Kidney (tissue), 14 donors: ENCODE data around the gene SDK1. TPM values are rescaled to one million over a fixed set of nuclear protein-coding genes. Genes with fewer than 3 reads are reported as not detected.
"Not testable (repeated sequence)": the region's sequence is repeated elsewhere in the genome, so short reads cannot be mapped to it uniquely, and the experiment has no call there.

Experiments
- DNase-seq, 5 donors: peaks; one replicate each; pipeline ENCODE4 v3.0.0-alpha.2; 2013 to 2020
- FAIRE-seq: peaks from 2 replicates; lab custom pipeline; 2012; peaks lifted over from hg19 to GRCh38; lab: Jason Lieb, UNC
- H3K27ac ChIP-seq, 2 donors: one replicate each; pipeline ENCODE4 v1.7.0; 2013; ENCODE audit warnings: low read depth in 2 of 2, low read length in 2 of 2, inconsistent platforms in 1 of 2
- H3K27me3 ChIP-seq: one replicate; pipeline ENCODE4 v1.7.1; 2013; ENCODE audit warnings: low read length, inconsistent platforms; ENCODE audit not compliant: control insufficient read depth, insufficient read depth
- H3K36me3 ChIP-seq, 3 donors: one replicate each; pipeline versions ENCODE4 v1.7.0 to v1.7.1; 2013; ENCODE audit warnings: low read length in 3 of 3, control low read depth in 1 of 3, inconsistent platforms in 1 of 3; ENCODE audit not compliant: insufficient read depth in 3 of 3, control insufficient read depth in 2 of 3
- H3K4me1 ChIP-seq, 3 donors: one replicate each; pipeline versions ENCODE4 v1.7.0 to v1.7.1; 2013; ENCODE audit warnings: low read length in 3 of 3, inconsistent platforms in 1 of 3, low read depth in 1 of 3; ENCODE audit not compliant: control insufficient read depth in 2 of 3, insufficient read depth in 2 of 3
- H3K4me3 ChIP-seq, 3 donors: one replicate each; pipeline versions ENCODE4 v1.7.0 to v1.8.1; 2013; ENCODE audit warnings: low read length in 3 of 3, control low read depth in 1 of 3, inconsistent platforms in 1 of 3
- H3K9ac ChIP-seq, 3 donors: one replicate each; pipeline versions ENCODE4 v1.7.0 to v1.7.1; 2013; ENCODE audit warnings: low read length in 3 of 3, control low read depth in 1 of 3, inconsistent platforms in 1 of 3
- H3K9me3 ChIP-seq, 3 donors: one replicate each; pipeline versions ENCODE4 v1.7.0 to v1.7.1; 2013; ENCODE audit warnings: low read length in 3 of 3, control low read depth in 1 of 3, inconsistent platforms in 1 of 3; ENCODE audit not compliant: control insufficient read depth in 2 of 3, insufficient read depth in 1 of 3
- intact Hi-C: fragments of 100-400 bp; cut with DNase I; formaldehyde crosslinking; loops from one replicate; pipeline ENCODE4 v1.11.1; 2022
- polyA plus RNA-seq: library from polyadenylated mRNA; stranded (reverse); fragments of 350-450 nt; fragmentation: Illumina TruSeq; extraction: RNeasy Lipid Tissue Mini Kit (QIAGEN cat#74804); gene quantifications from one replicate; pipeline ENCODE4 v1.2.3, GENCODE V29; 2014; ENCODE audit warnings: low read depth, low replicate concordance; ENCODE audit not compliant: insufficient read depth
- total RNA-seq: library from RNA; stranded (reverse); fragmentation: NEBNext Ultra II Directional; extraction: Animal tissue kit (Norgen Biotek cat#: 25700); gene quantifications from one replicate; pipeline ENCODE4 v1.2.1, GENCODE V29; 2021
- TF ChIP-seq, protein P1 (sequence below): IDR thresholded peaks from 3 replicates; pipeline ENCODE4 v1.5.1; 2012; ENCODE audit warnings: mild to moderate bottlenecking, moderate library complexity, borderline replicate concordance; ENCODE audit not compliant: insufficient read depth; ENCODE audit errors: extremely low read depth
- donor health status: control.
- donor health status: control.
- donor health status: control.
- donor health status: control.
- donor health status: control.
- donor health status: DM: yes; HTN: yes; CAD: no.
- donor health status: Normal renal cell carcinoma (clear cell type).

SDK1 gene
- total and polyA plus RNA-seq, 2 donors from 2014 or later = 2.0 to 38.3 TPM

DNA sequence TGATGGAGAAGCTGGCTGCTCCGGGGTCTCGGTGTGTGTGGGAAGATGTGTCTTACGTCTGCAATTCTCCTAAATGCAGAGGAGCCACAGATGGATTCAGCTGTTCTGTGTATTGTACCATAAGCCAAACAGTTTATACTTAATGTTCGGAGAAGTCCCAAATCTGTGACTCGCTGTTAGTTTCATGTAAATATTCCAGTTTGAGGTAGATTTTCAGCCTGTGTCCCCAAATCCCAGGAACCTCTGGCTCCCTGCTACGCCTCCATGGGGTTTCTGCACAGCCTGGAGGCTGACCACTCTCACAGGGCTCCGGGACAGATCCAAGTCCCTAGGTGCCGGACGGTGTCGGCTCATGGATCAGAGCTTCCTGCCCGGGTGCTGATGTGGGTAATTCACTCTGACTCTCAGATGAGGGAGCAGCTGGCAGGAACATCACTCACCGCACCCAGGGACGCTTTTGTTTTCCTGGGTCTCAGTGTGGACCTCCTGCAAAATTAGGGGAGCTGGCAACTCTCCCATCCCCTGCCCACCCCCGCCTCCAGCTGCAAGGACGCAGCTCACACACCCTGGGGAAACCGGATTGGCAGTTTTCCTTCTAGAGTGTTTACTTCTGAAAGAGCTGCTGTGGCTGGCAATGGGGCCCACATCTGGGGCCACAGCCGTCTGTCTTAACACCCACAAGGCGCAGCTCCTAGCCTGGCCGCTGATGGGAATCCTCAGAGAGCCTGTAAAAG is 960.0 kb downstream of the SDK1 start:
- Histone ChIP-seq H3K36me3 (no peaks in the 10 kb centered on the region), H3K27ac (no peak overlapping the region), H3K9me3 (no peaks in the 10 kb centered on the region), H3K27me3 (no peaks in the 10 kb centered on the region), H3K4me1 (no peaks in the 10 kb centered on the region), H3K4me3 (no peak overlapping the region), H3K9ac (no peak overlapping the region)
- intact Hi-C loops = no loop called here
- TF ChIP-seq, protein P1, sequence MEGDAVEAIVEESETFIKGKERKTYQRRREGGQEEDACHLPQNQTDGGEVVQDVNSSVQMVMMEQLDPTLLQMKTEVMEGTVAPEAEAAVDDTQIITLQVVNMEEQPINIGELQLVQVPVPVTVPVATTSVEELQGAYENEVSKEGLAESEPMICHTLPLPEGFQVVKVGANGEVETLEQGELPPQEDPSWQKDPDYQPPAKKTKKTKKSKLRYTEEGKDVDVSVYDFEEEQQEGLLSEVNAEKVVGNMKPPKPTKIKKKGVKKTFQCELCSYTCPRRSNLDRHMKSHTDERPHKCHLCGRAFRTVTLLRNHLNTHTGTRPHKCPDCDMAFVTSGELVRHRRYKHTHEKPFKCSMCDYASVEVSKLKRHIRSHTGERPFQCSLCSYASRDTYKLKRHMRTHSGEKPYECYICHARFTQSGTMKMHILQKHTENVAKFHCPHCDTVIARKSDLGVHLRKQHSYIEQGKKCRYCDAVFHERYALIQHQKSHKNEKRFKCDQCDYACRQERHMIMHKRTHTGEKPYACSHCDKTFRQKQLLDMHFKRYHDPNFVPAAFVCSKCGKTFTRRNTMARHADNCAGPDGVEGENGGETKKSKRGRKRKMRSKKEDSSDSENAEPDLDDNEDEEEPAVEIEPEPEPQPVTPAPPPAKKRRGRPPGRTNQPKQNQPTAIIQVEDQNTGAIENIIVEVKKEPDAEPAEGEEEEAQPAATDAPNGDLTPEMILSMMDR = no peak
- no peak for FAIRE-seq
- peak in 1 of 5 donors; percentile 24 for DNase-seq

DNA sequence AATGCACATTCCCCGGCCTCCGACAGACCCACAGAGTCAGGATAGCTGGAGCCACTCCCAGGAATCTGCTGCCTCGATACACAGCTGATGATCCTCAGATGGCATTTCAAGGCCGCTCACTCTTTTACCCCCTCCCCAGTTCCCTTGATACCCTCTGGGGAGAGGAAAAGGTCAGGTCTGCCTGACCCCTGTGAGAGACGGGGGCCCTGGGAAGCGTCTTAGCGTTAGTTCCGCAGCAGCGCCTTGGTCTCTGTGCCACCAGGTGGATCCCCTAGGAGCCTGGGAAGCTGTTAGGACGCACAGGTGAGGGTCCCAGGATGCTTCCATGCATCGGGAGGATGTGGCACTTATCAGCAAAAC is 960.5 kb downstream of the SDK1 start:
- Histone ChIP-seq H3K4me3 (no peak overlapping the region), H3K36me3 (no peaks in the 10 kb centered on the region), H3K9ac (no peak overlapping the region), H3K27me3 (no peaks in the 10 kb centered on the region), H3K4me1 (no peaks in the 10 kb centered on the region), H3K9me3 (no peaks in the 10 kb centered on the region), H3K27ac (no peak overlapping the region)
- intact Hi-C loops = no loop called here
- TF ChIP-seq, protein P1 = no peak
- no peak for DNase-seq
- no peak for FAIRE-seq

DNA sequence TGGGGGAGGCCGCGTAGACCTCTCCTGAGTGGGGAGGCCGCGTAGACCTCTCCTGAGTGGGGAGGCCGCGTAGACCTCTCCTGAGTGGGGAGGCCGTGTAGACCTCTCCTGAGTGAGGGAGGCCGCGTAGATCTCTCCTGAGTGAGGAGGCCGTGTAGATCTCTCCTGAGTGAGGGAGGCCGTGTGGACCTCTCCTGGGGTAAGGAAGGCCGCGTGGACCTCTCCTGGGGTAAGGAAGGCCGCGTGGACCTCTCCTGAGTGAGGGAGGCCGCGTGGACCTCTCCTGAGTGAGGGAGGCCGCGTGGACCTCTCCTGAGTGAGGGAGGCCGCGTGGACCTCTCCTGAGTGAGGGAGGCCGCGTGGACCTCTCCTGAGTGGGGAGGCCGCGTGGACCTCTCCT is 963.2 kb downstream of the SDK1 start:
- H3K27ac ChIP-seq, H3K9ac ChIP-seq, intact Hi-C loops, H3K9me3 ChIP-seq, H3K36me3 ChIP-seq, H3K27me3 ChIP-seq, H3K4me3 ChIP-seq, FAIRE-seq, H3K4me1 ChIP-seq, DNase-seq: not testable (repeated sequence)

DNA sequence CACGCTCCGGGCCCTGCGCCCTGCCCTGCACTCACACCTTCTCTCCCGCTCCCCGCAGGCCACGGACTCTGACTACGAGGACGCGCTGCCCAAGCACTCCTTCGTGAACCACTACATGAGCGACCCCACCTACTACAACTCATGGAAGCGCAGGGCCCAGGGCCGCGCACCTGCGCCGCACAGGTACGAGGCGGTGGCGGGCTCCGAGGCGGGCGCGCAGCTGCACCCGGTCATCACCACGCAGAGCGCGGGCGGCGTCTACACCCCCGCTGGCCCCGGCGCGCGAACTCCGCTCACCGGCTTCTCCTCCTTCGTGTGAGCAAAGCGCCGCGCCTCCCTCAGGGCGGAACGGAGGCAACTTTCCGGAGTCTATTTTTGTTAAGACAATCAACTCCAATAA is 964.0 kb downstream of the SDK1 start:
- Histone ChIP-seq H3K9ac (no peak overlapping the region), H3K4me1 (no peaks in the 10 kb centered on the region), H3K9me3 (no peaks in the 10 kb centered on the region), H3K27ac (no peak overlapping the region), H3K27me3 (no peaks in the 10 kb centered on the region), H3K36me3 (no peaks in the 10 kb centered on the region), H3K4me3 (no peak overlapping the region)
- peak in 3 of 5 donors; percentile 44 to 57 (median 54) for DNase-seq
- FAIRE-seq = no peak
- TF ChIP-seq, protein P1 = no peak
- intact Hi-C loops = no loop called here
